PC-9 (cell line): ENCODE results near the gene ALAD. TPM values are rescaled to one million over a fixed set of nuclear protein-coding genes. Genes with fewer than 3 reads are reported as not detected.

Experiments used
- Bru-seq: library from RNA; stranded (reverse); fragments of 400-500 nt; gene quantifications from one replicate; lab custom pipeline; 2021; lab: Mats Ljungman, UMichigan
- BruChase-seq, 2 experiments: library from RNA; stranded (reverse); fragments of 400-500 nt; gene quantifications; one replicate each; lab custom pipeline; 2021; lab: Mats Ljungman, UMichigan
- BruUV-seq: library from RNA; stranded (reverse); fragments of 400-500 nt; replicated peaks from 2 replicates; lab custom pipeline; 2021; lab: Mats Ljungman, UMichigan
- CTCF ChIA-PET: fragments of 300-600 bp; sonication (Branson Sonifier 250); formaldehyde crosslinking; loops from one replicate; lab custom pipeline; 2022; ENCODE audit warnings: antibody characterized with exemption; lab: Charles Lee
- POLR2A ChIA-PET: fragments of 300-600 bp; sonication (Branson Sonifier 250); formaldehyde crosslinking; loops from one replicate; lab custom pipeline; 2022; ENCODE audit warnings: antibody characterized with exemption; ENCODE audit not compliant: unreplicated experiment; lab: Charles Lee
- DNase-seq, 2 experiments: peaks; one replicate each; pipeline versions ENCODE4 v3.0.0 to v3.0.0-alpha.2; 2015 to 2022; ENCODE audit warnings: mixed read lengths in 1 of 2
- H2AFZ ChIP-seq: fragments of 200-600 bp; sonication (generic); 2 replicates; pipeline ENCODE4 v1.8.1; 2017; ENCODE audit warnings: antibody characterized with exemption
- H3F3A ChIP-seq: fragments of 200-600 bp; sonication (generic); 2 replicates; pipeline ENCODE4 v1.8.1; 2017; ENCODE audit warnings: antibody characterized with exemption, mild to moderate bottlenecking, low read depth; ENCODE audit not compliant: insufficient read depth
- H3K27ac ChIP-seq: fragments of 200-600 bp; sonication (generic); 2 replicates; pipeline ENCODE4 v1.6.1; 2016; ENCODE audit warnings: mixed run types
- H3K27me3 ChIP-seq: fragments of 200-600 bp; sonication (generic); 2 replicates; pipeline ENCODE4 v1.6.1; 2016; ENCODE audit warnings: low read depth, mixed run types; ENCODE audit not compliant: insufficient read depth
- H3K36me3 ChIP-seq: fragments of 200-600 bp; sonication (generic); 2 replicates; pipeline ENCODE4 v1.6.1; 2016; ENCODE audit warnings: low read depth, mixed run types
- H3K4me1 ChIP-seq: fragments of 200-600 bp; sonication (generic); replicated peaks from 2 replicates; pipeline ENCODE4 v1.6.1; 2016; ENCODE audit warnings: mixed run types; ENCODE audit not compliant: insufficient read depth
- H3K4me2 ChIP-seq: fragments of 200-600 bp; sonication (generic); 2 replicates; pipeline ENCODE4 v1.6.1; 2017; ENCODE audit warnings: mixed run types
- H3K4me3 ChIP-seq: fragments of 200-600 bp; sonication (generic); 2 replicates; pipeline ENCODE4 v1.6.1; 2016; ENCODE audit warnings: mixed run types
- H3K79me2 ChIP-seq: fragments of 200-600 bp; sonication (generic); 2 replicates; pipeline ENCODE4 v1.6.1; 2017; ENCODE audit warnings: low read depth, mixed run types
- H3K9me2 ChIP-seq: fragments of 200-600 bp; sonication (generic); 2 replicates; pipeline ENCODE4 v1.8.1; 2017; ENCODE audit warnings: mild to moderate bottlenecking; ENCODE audit not compliant: insufficient read depth
- H3K9me3 ChIP-seq: fragments of 200-600 bp; sonication (generic); 2 replicates; pipeline ENCODE4 v1.8.1; 2016; ENCODE audit warnings: low read depth; ENCODE audit not compliant: insufficient read depth
- H4K20me1 ChIP-seq: fragments of 200-600 bp; sonication (generic); 2 replicates; pipeline ENCODE4 v1.8.1; 2017; ENCODE audit not compliant: insufficient read depth
- EZH2 ChIP-seq: fragments of 200-600 bp; sonication (generic); IDR thresholded peaks from 2 replicates; pipeline ENCODE4 v1.8.0; 2017; ENCODE audit warnings: antibody characterized with exemption, low read depth
- intact Hi-C: fragments of 100-400 bp; cut with micrococcal nuclease; formaldehyde crosslinking; loops from one replicate; pipeline ENCODE4 v1.10.0; 2022; ENCODE audit not compliant: unreplicated experiment
- long read RNA-seq: library from polyadenylated mRNA; stranded (forward); transcript quantifications from one replicate; pipeline ENCODE4 v2.0.0, GENCODE V29; 2022
- total RNA-seq: library from RNA; stranded (reverse); gene quantifications from 2 replicates; pipeline ENCODE4 v1.2.3, GENCODE V29; 2021
- TF ChIP-seq, protein P1 (sequence below): fragments of 200-600 bp; sonication (generic); conservative IDR thresholded peaks from 2 replicates; pipeline ENCODE4 v1.6.1; 2017; ENCODE audit warnings: mixed run types, antibody characterized with exemption, mild to moderate bottlenecking, moderate library complexity

Gene ALAD
- total RNA-seq = 33.3 and 42.7 TPM in 2 replicates
- percentile 52 among the genes with signal in this experiment for Bru-seq, nascent RNA
- BruChase-seq, experiment 1, labeled RNA remaining after a 2-hour chase = percentile 66 among the genes with signal in this experiment
- BruChase-seq, experiment 2, labeled RNA remaining after a 6-hour chase = percentile 69 among the genes with signal in this experiment
- long read RNA-seq, transcript ALAD-201 (12 exons, 3,173 nt) = major isoform, 22 of 40 reads
- long read RNA-seq, partial matches to known transcripts = 7 of 40 reads
- long read RNA-seq, other reads (novel, unspliced or antisense) = 10 of 40 reads

DNA sequence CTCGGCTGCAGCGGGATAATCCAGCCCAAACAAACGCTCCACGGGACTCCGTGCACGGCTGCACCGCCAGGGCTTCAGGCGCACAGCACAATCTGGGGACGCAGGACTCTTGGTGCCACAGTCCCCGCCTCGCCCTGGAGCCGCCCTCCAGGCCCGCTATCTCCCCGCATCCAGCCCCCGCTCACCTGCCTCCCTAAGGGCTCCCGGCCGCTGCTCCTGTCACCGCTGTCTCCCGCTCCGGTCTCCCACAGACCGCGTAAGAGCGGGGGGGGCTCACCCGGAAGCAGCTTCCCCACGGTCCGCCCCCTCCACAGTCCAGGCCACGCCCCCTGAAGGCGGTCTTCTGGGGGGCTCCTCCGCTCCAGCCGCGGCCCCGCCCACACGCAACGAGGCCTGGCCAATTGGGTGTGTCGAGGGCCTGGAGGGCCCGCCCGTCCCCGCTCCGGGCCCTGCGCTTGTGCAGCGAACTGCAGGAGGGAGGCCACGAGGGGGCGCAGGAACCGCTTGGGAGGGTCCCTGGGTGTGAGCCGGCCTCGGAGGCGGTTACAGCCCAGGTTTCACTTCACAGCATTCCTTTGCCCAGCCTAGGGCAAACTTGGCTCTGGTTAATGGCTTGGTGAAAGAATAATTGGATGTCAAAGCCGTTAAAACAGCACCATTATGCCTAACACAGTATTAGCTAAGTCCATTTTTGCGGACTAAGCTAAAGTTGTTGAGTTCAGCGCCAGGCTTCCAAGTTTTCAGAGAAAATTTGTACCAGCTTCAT lies at the start of gene ALAD:
Gene ALAD, minus strand, starts transcription at position 258 of the 766 bp plus-strand sequence. CDS start 7,725 bp downstream, outside the sequence.
- BruUV-seq = no TSS peak
- Histone ChIP-seq H3K4me2 (peak within 1 kb of the TSS; percentile 77), H3K27me3 (no peaks in the 10 kb centered on the region), H3K36me3 (no peaks in the 10 kb centered on the region), H3K9me3 (no peaks in the 10 kb centered on the region), H3K9me2 (no peaks in the 10 kb centered on the region), H4K20me1 (0 out of 2 replicates have a peak, but pooled peaks cover 7% of the 10 kb centered on the region), H3K79me2 (no peaks in the 10 kb centered on the region), H3K27ac (peak within 1 kb of the TSS; percentile 14; the same call in 1 of the 2 replicates), H3K4me3 (peak within 1 kb of the TSS; percentile 75), H3K4me1 (peaks cover 32% of the 10 kb centered on the region), H2AFZ (peak within 1 kb of the TSS; percentile 93), H3F3A (peaks cover 29% of the 10 kb centered on the region)
- ChIA-PET CTCF (interaction anchor here (0.5 to 2.8 kb wide), 4 partner anchors 9 to 62 kb away, joined by 3 to 9 read pairs (median 6); partner anchors contain the start of genes C9orf43, POLE3 and WDR31), POLR2A (interaction anchor here (0.6 to 1.0 kb wide), 7 partner anchors 9 to 257 kb away, joined by 3 to 8 read pairs (median 5); partner anchors contain the start of genes C9orf43, CDC26, POLE3 and WDR31)
- intact Hi-C loops = loop anchor here (1.0 to 5.0 kb wide), 6 partner anchors 19 to 258 kb away; no protein-coding TSS in a partner anchor
- peak; percentile 93 to 100 for DNase-seq
- TF ChIP-seq, protein P1, sequence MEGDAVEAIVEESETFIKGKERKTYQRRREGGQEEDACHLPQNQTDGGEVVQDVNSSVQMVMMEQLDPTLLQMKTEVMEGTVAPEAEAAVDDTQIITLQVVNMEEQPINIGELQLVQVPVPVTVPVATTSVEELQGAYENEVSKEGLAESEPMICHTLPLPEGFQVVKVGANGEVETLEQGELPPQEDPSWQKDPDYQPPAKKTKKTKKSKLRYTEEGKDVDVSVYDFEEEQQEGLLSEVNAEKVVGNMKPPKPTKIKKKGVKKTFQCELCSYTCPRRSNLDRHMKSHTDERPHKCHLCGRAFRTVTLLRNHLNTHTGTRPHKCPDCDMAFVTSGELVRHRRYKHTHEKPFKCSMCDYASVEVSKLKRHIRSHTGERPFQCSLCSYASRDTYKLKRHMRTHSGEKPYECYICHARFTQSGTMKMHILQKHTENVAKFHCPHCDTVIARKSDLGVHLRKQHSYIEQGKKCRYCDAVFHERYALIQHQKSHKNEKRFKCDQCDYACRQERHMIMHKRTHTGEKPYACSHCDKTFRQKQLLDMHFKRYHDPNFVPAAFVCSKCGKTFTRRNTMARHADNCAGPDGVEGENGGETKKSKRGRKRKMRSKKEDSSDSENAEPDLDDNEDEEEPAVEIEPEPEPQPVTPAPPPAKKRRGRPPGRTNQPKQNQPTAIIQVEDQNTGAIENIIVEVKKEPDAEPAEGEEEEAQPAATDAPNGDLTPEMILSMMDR = peak; percentile 89
- no peak for TF ChIP-seq EZH2

DNA sequence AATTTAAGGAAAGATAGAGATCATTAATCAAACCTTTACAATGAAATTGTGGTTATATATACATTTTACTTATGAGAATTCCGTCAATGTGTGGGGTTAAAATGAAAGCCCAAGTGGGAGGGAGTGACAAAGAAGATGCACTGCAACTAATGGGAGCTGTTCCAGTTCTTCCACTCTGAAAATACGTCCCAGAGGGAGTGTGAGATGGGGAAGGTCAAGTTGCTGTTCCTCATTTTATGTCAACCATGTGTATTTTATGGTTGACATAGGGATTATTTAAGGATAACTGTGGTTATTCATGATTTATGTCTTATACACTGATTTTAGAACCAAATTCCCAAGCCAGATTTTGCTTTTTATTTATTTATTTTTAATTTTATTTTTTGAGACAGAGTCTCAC lies 48.3 kb upstream of the ALAD start:
- Histone ChIP-seq H3K4me1 (peaks cover 3% of the 10 kb centered on the region), H3F3A (peaks cover 6% of the 10 kb centered on the region; the same call in 1 of the 2 replicates), H3K79me2 (no peaks in the 10 kb centered on the region), H3K27ac (no peak overlapping the region), H3K9me2 (no peaks in the 10 kb centered on the region), H4K20me1 (no peaks in the 10 kb centered on the region), H3K4me3 (no peak overlapping the region), H3K27me3 (no peaks in the 10 kb centered on the region), H3K9me3 (no peaks in the 10 kb centered on the region), H2AFZ (no peak overlapping the region), H3K4me2 (no peak overlapping the region), H3K36me3 (no peaks in the 10 kb centered on the region)
- intact Hi-C loops = no loop called here
- ChIA-PET CTCF (no interaction called here), POLR2A (no interaction called here)
- no TSS peak for BruUV-seq
- TF ChIP-seq EZH2 = no peak
- TF ChIP-seq, protein P1 = no peak
- no peak for DNase-seq

DNA sequence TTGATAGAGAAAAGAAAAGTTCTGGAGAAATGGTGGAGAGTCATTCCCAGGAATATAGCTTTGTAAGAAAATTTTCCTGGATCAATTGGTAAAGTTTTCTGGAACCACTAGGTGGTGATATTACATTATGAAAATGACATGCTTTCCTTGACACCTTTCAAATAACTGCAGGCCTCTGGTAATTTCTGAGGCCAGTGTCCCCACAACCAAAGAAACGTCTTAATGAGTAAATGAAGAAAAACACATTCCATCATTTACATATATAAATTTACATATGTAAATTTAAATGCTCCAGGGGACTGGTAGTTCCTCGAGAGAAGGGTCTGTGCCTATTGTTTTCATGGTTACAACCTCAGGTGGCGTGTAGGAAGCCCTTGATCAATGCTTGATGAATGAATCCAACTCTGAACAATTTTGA lies 45.2 kb upstream of the ALAD start:
- no peak overlapping the region for H2AFZ ChIP-seq
- H3F3A ChIP-seq = no peaks in the 10 kb centered on the region
- H3K27ac ChIP-seq = no peak overlapping the region
- TF ChIP-seq EZH2 = no peak
- TF ChIP-seq, protein P1 = peak; percentile 80
- H3K9me2 ChIP-seq = no peaks in the 10 kb centered on the region
- intact Hi-C loops = loop anchor here (2.0 kb wide), 1 partner anchor 144 kb away; no protein-coding TSS in a partner anchor
- H3K36me3 ChIP-seq = no peaks in the 10 kb centered on the region
- BruUV-seq = no TSS peak
- H3K27me3 ChIP-seq = no peaks in the 10 kb centered on the region
- H3K4me1 ChIP-seq = no peaks in the 10 kb centered on the region
- no peaks in the 10 kb centered on the region for H4K20me1 ChIP-seq
- H3K79me2 ChIP-seq = no peaks in the 10 kb centered on the region
- no peaks in the 10 kb centered on the region for H3K9me3 ChIP-seq
- POLR2A ChIA-PET = interaction anchor here (0.6 to 0.7 kb wide), 4 partner anchors 36 to 225 kb away, joined by 3 to 36 read pairs (median 4); partner anchors contain the start of genes C9orf43 and POLE3
- CTCF ChIA-PET = interaction anchor here (0.5 to 1.7 kb wide), 7 partner anchors 8 to 1360 kb away, joined by 3 to 12 read pairs (median 6); partner anchors contain the start of genes CDC26 and PRPF4
- DNase-seq = no peak
- H3K4me2 ChIP-seq = no peak overlapping the region
- no peak overlapping the region for H3K4me3 ChIP-seq
